HCT116 (cell line): ENCODE measurements around the gene PPP2R5D. TPM values are rescaled to one million over a fixed set of nuclear protein-coding genes. Genes with fewer than 3 reads are reported as not detected.

Experiments
- ATAC-seq: fragments of 200-7000 bp; cut with Tn5 transposase; 2 replicates; pipeline ENCODE4 v1.9.1; 2020; ENCODE audit warnings: mild to moderate bottlenecking, moderate library complexity
- BruUV-seq: library from RNA; stranded (reverse); fragments of 400-500 nt; replicated peaks from 2 replicates; lab custom pipeline; 2021; lab: Mats Ljungman, UMichigan
- CTCF ChIA-PET: fragments of 300-600 bp; sonication (Branson Sonifier 250); formaldehyde crosslinking; loops from one replicate; lab custom pipeline; 2021; ENCODE audit warnings: antibody characterized with exemption; lab: Charles Lee
- POLR2A ChIA-PET: fragments of 300-600, 350-600 bp; sonication (Branson Sonifier 250); formaldehyde crosslinking; loops from one replicate; lab custom pipeline; 2021; ENCODE audit warnings: antibody characterized with exemption; lab: Charles Lee
- RAD21 ChIA-PET, 2 experiments: fragments of 300-600 bp; sonication (Branson Sonifier 250); formaldehyde crosslinking; loops; one replicate each; lab custom pipeline; 2023; ENCODE audit warnings: low total read pairs in 2 of 2; ENCODE audit not compliant: uncharacterized antibody in 2 of 2, unreplicated experiment in 2 of 2, low non-redundant PET in 1 of 2; lab: Charles Lee
- DNase-seq: peaks from one replicate; pipeline ENCODE4 v3.0.0-alpha.2; 2010; ENCODE audit warnings: low read depth, low spot score
- H2AFZ ChIP-seq: fragments of 200-600 bp; shearing (Covaris generic), sonication (generic); 2 replicates; pipeline ENCODE4 v1.6.1; 2017; ENCODE audit warnings: low read depth, mixed run types, mixed read lengths, antibody characterized with exemption, low read length; ENCODE audit not compliant: poor library complexity, severe bottlenecking
- H3K27ac ChIP-seq: 2 replicates; pipeline ENCODE4 v1.5.1; 2012; ENCODE audit warnings: low read depth, low read length
- H3K27me3 ChIP-seq: fragments of 200-600 bp; sonication (generic); 2 replicates; pipeline ENCODE4 v1.6.1; 2016; ENCODE audit warnings: mixed run types, low read length, mixed read lengths; ENCODE audit not compliant: insufficient read depth
- H3K36me3 ChIP-seq, 2 experiments: fragments of 200-500 bp in 1 of 2; fragments of 200-600 bp in 1 of 2; sonication (Bioruptor generic) in 1 of 2; sonication (generic) in 1 of 2; 2 replicates each; pipeline versions ENCODE4 v1.5.1 to v1.6.1; 2014 to 2016; ENCODE audit warnings: low read length in 2 of 2, inconsistent platforms in 1 of 2, mixed read lengths in 1 of 2, mixed run types in 1 of 2; ENCODE audit not compliant: insufficient read depth in 2 of 2, control insufficient read depth in 1 of 2
- H3K4me1 ChIP-seq, 2 experiments: fragments of 200-600 bp in 1 of 2; sonication (generic) in 1 of 2; 2 replicates each; pipeline versions ENCODE4 v1.5.1 to v1.6.1; 2012 to 2017; ENCODE audit warnings: low read length in 2 of 2, inconsistent platforms in 1 of 2, mild to moderate bottlenecking in 1 of 2, mixed read lengths in 1 of 2, mixed run types in 1 of 2, moderate library complexity in 1 of 2; ENCODE audit not compliant: insufficient read depth in 2 of 2, control insufficient read depth in 1 of 2
- H3K4me2 ChIP-seq: fragments of 200-600 bp; sonication (generic); 2 replicates; pipeline ENCODE4 v1.6.1; 2017; ENCODE audit warnings: mixed run types, low read length, mixed read lengths
- H3K4me3 ChIP-seq, 2 experiments: fragments of 200-600 bp in 1 of 2; sonication (generic) in 1 of 2; replicated peaks in 1 of 2; 2 replicates each; pipeline ENCODE4 v1.5.1; 2011 to 2016; ENCODE audit warnings: low read length in 2 of 2, control low read depth in 1 of 2, low read depth in 1 of 2, mild to moderate bottlenecking in 1 of 2, mixed read lengths in 1 of 2, mixed run types in 1 of 2
- H3K79me2 ChIP-seq: fragments of 200-600 bp; sonication (generic); 2 replicates; pipeline ENCODE4 v1.6.1; 2017; ENCODE audit warnings: mild to moderate bottlenecking, mixed run types, low read length, moderate library complexity, mixed read lengths; ENCODE audit not compliant: insufficient read depth
- H3K9ac ChIP-seq: fragments of 200-600 bp; sonication (generic); 2 replicates; pipeline ENCODE4 v1.6.1; 2016; ENCODE audit warnings: low read length, mixed read lengths
- H3K9me2 ChIP-seq: fragments of 200-600 bp; sonication (generic), shearing (Covaris generic); 2 replicates; pipeline ENCODE4 v1.6.1; 2017; ENCODE audit warnings: mixed run types, mild to moderate bottlenecking, moderate library complexity; ENCODE audit not compliant: insufficient read depth
- H3K9me3 ChIP-seq, 2 experiments: fragments of 200-500 bp in 1 of 2; fragments of 200-600 bp in 1 of 2; sonication (Bioruptor generic) in 1 of 2; sonication (generic) in 1 of 2; 2 replicates each; pipeline ENCODE4 v1.6.1; 2014 to 2017; ENCODE audit warnings: low read length in 2 of 2, mixed read lengths in 2 of 2, inconsistent platforms in 1 of 2, low read depth in 1 of 2, mild to moderate bottlenecking in 1 of 2, mixed run types in 1 of 2, moderate library complexity in 1 of 2; ENCODE audit not compliant: control insufficient read depth in 1 of 2, insufficient read depth in 1 of 2
- H4K20me1 ChIP-seq: fragments of 200-600 bp; sonication (generic), shearing (Covaris generic); 2 replicates; pipeline ENCODE4 v1.6.1; 2017; ENCODE audit warnings: mixed run types, mild to moderate bottlenecking, moderate library complexity; ENCODE audit not compliant: insufficient read depth
- CBX3 ChIP-seq: IDR thresholded peaks from 2 replicates; pipeline ENCODE4 v1.6.1; 2012; ENCODE audit warnings: low read depth
- EZH2 ChIP-seq: fragments of 200-600 bp; sonication (generic); IDR thresholded peaks from 2 replicates; pipeline ENCODE4 v1.6.1; 2017; ENCODE audit warnings: antibody characterized with exemption, mixed run types
- RAD21 ChIP-seq: IDR thresholded peaks from 2 replicates; pipeline ENCODE4 v1.6.1; 2012; ENCODE audit warnings: low read depth, mild to moderate bottlenecking
- SRF ChIP-seq: IDR thresholded peaks from 2 replicates; pipeline ENCODE4 v1.6.1; 2012; ENCODE audit warnings: low read depth
- ZNF274 ChIP-seq: fragments of 200-500 bp; sonication (Bioruptor generic); IDR thresholded peaks from 2 replicates; pipeline ENCODE4 v1.6.1; 2014; ENCODE audit warnings: mild to moderate bottlenecking, low read depth, low read length, inconsistent platforms
- intact Hi-C: fragments of 100-400 bp; cut with micrococcal nuclease; formaldehyde crosslinking; loops from 2 replicates; pipeline ENCODE4 v1.10.0; 2022
- total RNA-seq: library from RNA; stranded (reverse); gene quantifications from one replicate; pipeline ENCODE4 v1.2.1, GENCODE V29; 2021; ENCODE audit not compliant: unreplicated experiment
- TF ChIP-seq, protein P1 (sequence below), 3 experiments: fragments of 200-600 bp in 1 of 3; sonication (generic) in 1 of 3; IDR thresholded peaks in 2 of 3; conservative IDR thresholded peaks in 1 of 3; 2 replicates each; pipeline ENCODE4 v1.5.1; 2012 to 2017; ENCODE audit warnings: low read depth in 2 of 3, low read length in 2 of 3, antibody characterized with exemption in 1 of 3, borderline replicate concordance in 1 of 3, control low read depth in 1 of 3, mild to moderate bottlenecking in 1 of 3, mixed read lengths in 1 of 3, mixed run types in 1 of 3, moderate library complexity in 1 of 3; ENCODE audit not compliant: insufficient read depth in 1 of 3

The PPP2R5D gene
- total RNA-seq, 1 experiment from 2014 or later: 49.6 TPM

DNA sequence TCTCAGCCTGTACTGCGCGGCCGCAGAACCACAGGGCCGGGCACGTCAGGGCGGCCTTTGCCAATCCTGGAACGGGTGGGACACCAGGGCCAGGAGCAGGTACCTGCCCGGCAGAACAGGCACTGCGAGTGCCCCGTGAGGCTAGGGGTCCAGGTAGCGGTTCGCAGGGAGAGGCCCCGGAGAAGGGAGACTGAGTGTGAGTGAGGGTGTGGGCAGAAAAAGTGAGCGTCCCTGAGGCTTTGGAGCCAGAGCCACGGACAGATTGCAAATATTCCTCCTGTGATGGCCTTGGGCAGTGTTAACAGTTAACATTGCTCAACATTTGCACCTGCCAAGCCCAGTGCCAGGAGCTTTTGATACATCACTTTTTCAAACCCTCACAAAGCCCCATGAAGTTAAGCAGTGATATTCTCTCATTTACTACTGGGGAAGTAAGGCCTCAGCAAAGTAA lies 23.3 kb upstream of the PPP2R5D start:
- Histone ChIP-seq H4K20me1 (no peaks in the 10 kb centered on the region), H3K4me1 (peaks cover 10 to 17% of the 10 kb centered on the region in 2 experiments), H3K79me2 (no peaks in the 10 kb centered on the region), H3K27me3 (no peaks in the 10 kb centered on the region), H3K4me3 (peak overlapping the region in 1 of 2 experiments; percentile 65; a peak in 2 of 4 replicates), H3K9me3 (no peaks in the 10 kb centered on the region), H3K36me3 (no peaks in the 10 kb centered on the region; a peak in 1 of 4 replicates), H3K9ac (peak overlapping the region; percentile 51; the same call in 1 of the 2 replicates), H3K4me2 (peak overlapping the region; percentile 99), H3K27ac (no peak overlapping the region; the same call in 1 of the 2 replicates), H3K9me2 (no peaks in the 10 kb centered on the region), H2AFZ (no peak overlapping the region)
- TF ChIP-seq EZH2 (no peak), SRF (no peak), CBX3 (no peak)
- ATAC-seq: no peak
- intact Hi-C loops: loop anchor here (5.0 kb wide), 1 partner anchor 181 kb away; no protein-coding TSS in a partner anchor
- ChIA-PET RAD21 (no interaction called here), POLR2A (no interaction called here), CTCF (interaction anchor here (1.4 kb wide), 1 partner anchor 10 kb away, joined by 3 read pairs; no protein-coding TSS in a partner anchor)
- BruUV-seq: no TSS peak
- DNase-seq: no peak

DNA sequence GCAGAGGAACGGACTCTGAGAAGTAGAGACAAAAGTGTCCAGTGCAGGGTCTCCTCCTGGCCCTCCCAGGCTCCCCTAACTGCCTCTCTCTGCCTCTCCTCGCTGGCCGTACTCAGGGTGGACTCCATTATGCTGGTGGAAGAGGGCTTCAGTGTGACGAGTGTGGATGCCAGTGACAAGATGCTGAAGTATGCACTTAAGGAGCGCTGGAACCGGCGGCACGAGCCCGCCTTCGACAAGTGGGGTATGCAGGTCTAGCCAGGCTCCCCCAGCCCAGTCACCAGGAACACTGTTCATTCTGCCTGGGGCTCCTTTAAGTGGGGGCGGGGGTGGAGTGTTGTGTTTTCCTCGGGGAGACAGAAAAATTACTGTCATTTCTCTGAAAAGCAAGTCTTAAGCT lies 22.3 kb upstream of the PPP2R5D start:
- ChIA-PET RAD21 (interaction anchor here in 1 of 2 experiments (0.7 kb wide), 1 partner anchor 12 kb away, joined by 3 read pairs; no protein-coding TSS in a partner anchor), CTCF (no interaction called here), POLR2A (no interaction called here)
- Histone ChIP-seq H3K9me2 (no peaks in the 10 kb centered on the region), H3K36me3 (no peaks in the 10 kb centered on the region; a peak in 1 of 4 replicates), H3K27me3 (no peaks in the 10 kb centered on the region), H4K20me1 (no peaks in the 10 kb centered on the region), H3K4me2 (no peak overlapping the region), H3K9ac (no peak overlapping the region), H3K4me3 (no peak overlapping the region), H3K27ac (no peak overlapping the region), H3K79me2 (no peaks in the 10 kb centered on the region), H2AFZ (no peak overlapping the region), H3K9me3 (no peaks in the 10 kb centered on the region), H3K4me1 (peaks cover 10 to 17% of the 10 kb centered on the region in 2 experiments)
- TF ChIP-seq, protein P1, sequence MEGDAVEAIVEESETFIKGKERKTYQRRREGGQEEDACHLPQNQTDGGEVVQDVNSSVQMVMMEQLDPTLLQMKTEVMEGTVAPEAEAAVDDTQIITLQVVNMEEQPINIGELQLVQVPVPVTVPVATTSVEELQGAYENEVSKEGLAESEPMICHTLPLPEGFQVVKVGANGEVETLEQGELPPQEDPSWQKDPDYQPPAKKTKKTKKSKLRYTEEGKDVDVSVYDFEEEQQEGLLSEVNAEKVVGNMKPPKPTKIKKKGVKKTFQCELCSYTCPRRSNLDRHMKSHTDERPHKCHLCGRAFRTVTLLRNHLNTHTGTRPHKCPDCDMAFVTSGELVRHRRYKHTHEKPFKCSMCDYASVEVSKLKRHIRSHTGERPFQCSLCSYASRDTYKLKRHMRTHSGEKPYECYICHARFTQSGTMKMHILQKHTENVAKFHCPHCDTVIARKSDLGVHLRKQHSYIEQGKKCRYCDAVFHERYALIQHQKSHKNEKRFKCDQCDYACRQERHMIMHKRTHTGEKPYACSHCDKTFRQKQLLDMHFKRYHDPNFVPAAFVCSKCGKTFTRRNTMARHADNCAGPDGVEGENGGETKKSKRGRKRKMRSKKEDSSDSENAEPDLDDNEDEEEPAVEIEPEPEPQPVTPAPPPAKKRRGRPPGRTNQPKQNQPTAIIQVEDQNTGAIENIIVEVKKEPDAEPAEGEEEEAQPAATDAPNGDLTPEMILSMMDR (IDR thresholded peaks at IDR 0.05 in 2 of 3, conservative IDR thresholded peaks at IDR 0.05 in 1 of 3; ENCODE audit: borderline replicate concordance in 1 of 3, insufficient read depth in 1 of 3, low read depth in 2 of 3, low read length in 2 of 3): no peak
- TF ChIP-seq ZNF274 (no peak), RAD21 (no peak)
- intact Hi-C loops: loop anchor here (5.0 kb wide), 1 partner anchor 180 kb away; no protein-coding TSS in a partner anchor
- no peak for ATAC-seq
- no TSS peak for BruUV-seq
- DNase-seq: no peak
